Stomach (tissue), 4 donors: ENCODE measurements around the gene ZNF768.

ENCODE experiments used
- CTCF ChIP-seq, 7 experiments: fragments of 450-650 bp in 4 of 7; fragments of 200-600 bp in 3 of 7; sonication (generic) in 3 of 7; IDR thresholded peaks; one replicate each; pipeline ENCODE4 v1.5.1; 2016 to 2019; ENCODE audit warnings: antibody characterized with exemption in 7 of 7, control low read depth in 2 of 7, mild to moderate bottlenecking in 1 of 7
- EP300 ChIP-seq: sonication (generic); formaldehyde crosslinking; IDR thresholded peaks from one replicate; pipeline ENCODE4 v1.6.1; 2017; ENCODE audit warnings: antibody characterized with exemption
- POLR2AphosphoS5 ChIP-seq, 3 donors: sonication (generic); formaldehyde crosslinking; IDR thresholded peaks; one replicate each; pipeline ENCODE4 v1.6.1; 2016; ENCODE audit warnings: antibody characterized with exemption in 3 of 3

GRCh38 chr16:30558789-30559377, 32.5 kb upstream of the ZNF768 start:
- TF ChIP-seq CTCF (IDR thresholded peaks at IDR 0.05) (no peak), POLR2AphosphoS5 (IDR thresholded peaks at IDR 0.05) (no peak), EP300 (no peak)
